Esophagus muscularis mucosa (tissue), 4 donors: Measurements from ENCODE around the gene PCDH9.

Experiments used
- CTCF ChIP-seq, 3 experiments: fragments of 200-600 bp in 2 of 3; fragments of 450-650 bp in 1 of 3; sonication (generic) in 2 of 3; IDR thresholded peaks; one replicate each; pipeline ENCODE4 v1.5.1; 2017 to 2019; ENCODE audit warnings: antibody characterized with exemption in 3 of 3, mild to moderate bottlenecking in 2 of 3, moderate library complexity in 1 of 3
- EP300 ChIP-seq: sonication (generic); formaldehyde crosslinking; IDR thresholded peaks from one replicate; pipeline ENCODE4 v1.6.1; 2017; ENCODE audit warnings: antibody characterized with exemption
- POLR2A ChIP-seq: fragments of 450-650 bp; IDR thresholded peaks from one replicate; pipeline ENCODE4 v1.6.1; 2017; ENCODE audit warnings: antibody characterized with exemption, moderate library complexity, mild to moderate bottlenecking, low read depth
- POLR2AphosphoS5 ChIP-seq, 2 donors: sonication (generic); formaldehyde crosslinking; IDR thresholded peaks; one replicate each; pipeline ENCODE4 v1.6.1; 2017; ENCODE audit warnings: antibody characterized with exemption in 2 of 2

DNA sequence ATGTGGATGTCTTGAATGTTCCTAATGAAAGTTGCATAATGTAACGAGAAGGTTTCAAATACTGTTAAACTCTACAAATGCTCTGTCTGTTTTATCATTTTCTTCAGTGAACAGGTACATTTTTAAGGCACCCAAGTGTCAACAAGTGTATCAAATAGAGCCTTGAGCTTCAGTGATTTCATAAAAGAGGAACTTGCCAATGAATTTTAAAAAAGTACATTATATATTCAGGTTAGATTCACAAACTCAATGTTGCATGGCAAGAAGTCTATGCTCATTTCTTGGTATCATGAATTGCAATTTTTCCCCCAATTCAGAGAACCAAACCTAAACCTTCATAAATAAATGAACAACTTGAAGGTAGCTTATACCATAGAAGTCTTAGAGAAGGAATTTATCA is 838.8 kb downstream of the PCDH9 start:
- TF ChIP-seq CTCF (IDR thresholded peaks at IDR 0.05) (no peak), POLR2A (no peak), EP300 (no peak), POLR2AphosphoS5 (IDR thresholded peaks at IDR 0.05) (no peak)
